ENCODE data around the gene ANP32E. TPM values are rescaled to one million over a fixed set of nuclear protein-coding genes. Genes with fewer than 3 reads are reported as not detected.
"Not testable (repeated sequence)": the region's sequence is repeated elsewhere in the genome, so short reads cannot be mapped to it uniquely, and the experiment has no call there.

The ANP32E gene
- total and polyA plus RNA-seq, 9 donors = 16.3 to 43.8 (median 29.7) TPM

DNA sequence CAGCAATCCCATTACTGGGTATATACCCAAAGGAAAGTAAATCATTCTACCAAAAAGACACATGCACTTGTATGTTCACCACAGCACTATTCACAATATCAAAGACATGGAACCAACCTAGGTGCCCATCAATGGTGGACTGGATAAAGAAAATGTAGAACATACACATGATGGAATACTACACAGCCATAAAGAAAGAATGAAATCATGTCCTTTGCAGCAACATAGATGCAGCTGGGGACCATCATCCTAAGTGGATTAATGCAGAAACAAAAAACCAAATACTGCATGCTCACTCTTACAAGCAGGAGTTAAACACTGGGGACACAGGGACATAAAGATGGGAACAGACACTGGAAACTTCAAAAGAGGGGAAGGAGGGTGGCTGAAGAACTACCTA lies 8.7 kb downstream of the ANP32E start:
- H3K36me3 ChIP-seq = no peaks in the 10 kb centered on the region

DNA sequence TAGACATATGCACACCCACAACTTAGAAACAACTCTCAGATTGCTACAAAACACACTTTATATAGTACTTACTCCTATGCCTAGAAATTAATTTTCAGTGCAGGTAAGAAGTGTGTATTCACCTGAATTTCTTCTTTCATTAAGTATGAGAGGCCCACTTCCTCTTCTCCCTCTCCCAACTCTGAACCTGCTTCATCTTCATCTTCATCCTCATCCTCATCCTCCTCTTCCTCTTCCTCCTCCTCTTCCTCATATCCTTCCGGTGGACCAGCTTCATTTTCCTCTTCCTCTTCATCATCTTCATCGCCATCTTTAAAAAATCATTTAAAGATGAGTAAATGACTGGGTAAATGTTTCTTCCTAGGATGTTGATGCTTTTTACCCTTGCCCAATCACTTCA lies 9.4 kb downstream of the ANP32E start:
- no peaks in the 10 kb centered on the region for H3K27me3 ChIP-seq
- intact Hi-C loops (cut with DNase I) = no loop called here
- no peaks in the 10 kb centered on the region for H3K36me3 ChIP-seq
- 85 to 96% (median 88%) methylated on average over 2 of the region's 2 CpGs for WGBS, 3 donors
- no peak overlapping the region for H3K4me3 ChIP-seq
- DNase-seq = no peak
- H3K27ac ChIP-seq = no peak overlapping the region
- no peaks in the 10 kb centered on the region for H3K9me3 ChIP-seq
- no peak for TF ChIP-seq POLR2A (IDR thresholded peaks at IDR 0.05)
- TF ChIP-seq EP300 (IDR thresholded peaks at IDR 0.05) = no peak
- TF ChIP-seq, protein P1, sequence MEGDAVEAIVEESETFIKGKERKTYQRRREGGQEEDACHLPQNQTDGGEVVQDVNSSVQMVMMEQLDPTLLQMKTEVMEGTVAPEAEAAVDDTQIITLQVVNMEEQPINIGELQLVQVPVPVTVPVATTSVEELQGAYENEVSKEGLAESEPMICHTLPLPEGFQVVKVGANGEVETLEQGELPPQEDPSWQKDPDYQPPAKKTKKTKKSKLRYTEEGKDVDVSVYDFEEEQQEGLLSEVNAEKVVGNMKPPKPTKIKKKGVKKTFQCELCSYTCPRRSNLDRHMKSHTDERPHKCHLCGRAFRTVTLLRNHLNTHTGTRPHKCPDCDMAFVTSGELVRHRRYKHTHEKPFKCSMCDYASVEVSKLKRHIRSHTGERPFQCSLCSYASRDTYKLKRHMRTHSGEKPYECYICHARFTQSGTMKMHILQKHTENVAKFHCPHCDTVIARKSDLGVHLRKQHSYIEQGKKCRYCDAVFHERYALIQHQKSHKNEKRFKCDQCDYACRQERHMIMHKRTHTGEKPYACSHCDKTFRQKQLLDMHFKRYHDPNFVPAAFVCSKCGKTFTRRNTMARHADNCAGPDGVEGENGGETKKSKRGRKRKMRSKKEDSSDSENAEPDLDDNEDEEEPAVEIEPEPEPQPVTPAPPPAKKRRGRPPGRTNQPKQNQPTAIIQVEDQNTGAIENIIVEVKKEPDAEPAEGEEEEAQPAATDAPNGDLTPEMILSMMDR (IDR thresholded peaks at IDR 0.05) = no peak
- H3K4me1 ChIP-seq (ENCODE audit: insufficient read depth) = no peaks in the 10 kb centered on the region

More for the DNA sequence above, 8.7 kb downstream of the ANP32E start:
- Histone ChIP-seq H3K4me3 (no peak overlapping the region), H3K27me3 (no peaks in the 10 kb centered on the region), H3K27ac (no peak overlapping the region), H3K4me1 (ENCODE audit: insufficient read depth) (no peaks in the 10 kb centered on the region), H3K9me3 (no peaks in the 10 kb centered on the region)
- no peak for DNase-seq
- intact Hi-C loops (cut with DNase I) = no loop called here
- TF ChIP-seq, protein P1 (IDR thresholded peaks at IDR 0.05) = no peak
- TF ChIP-seq EP300 (IDR thresholded peaks at IDR 0.05) (no peak), POLR2A (IDR thresholded peaks at IDR 0.05) (no peak)

DNA sequence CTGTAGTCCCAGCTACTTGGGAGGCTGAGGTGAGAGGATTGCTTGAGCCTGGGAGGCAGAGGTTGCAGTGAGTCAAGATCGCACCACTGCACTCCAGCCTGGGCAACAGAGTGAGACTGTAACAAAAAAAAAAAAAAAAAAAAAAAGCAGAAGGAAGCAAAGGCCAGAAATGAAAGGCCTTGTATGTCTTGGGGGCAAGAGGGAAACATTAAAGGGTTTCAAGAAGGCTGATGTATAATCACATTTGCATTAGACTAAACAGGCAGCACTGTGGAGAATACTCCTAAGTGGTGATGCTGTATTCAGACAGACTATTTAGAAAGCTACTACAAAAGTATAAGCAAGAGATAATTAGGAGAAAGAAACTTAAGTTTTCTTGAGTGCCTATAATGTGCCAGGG lies 10.4 kb downstream of the ANP32E start:
- no peak overlapping the region for H3K27ac ChIP-seq
- H3K4me3 ChIP-seq = no peak overlapping the region
- no peaks in the 10 kb centered on the region for H3K36me3 ChIP-seq
- intact Hi-C loops (cut with DNase I) = no loop called here
- WGBS, 3 donors = 93 to 100% (median 100%) methylated on average over 1 of the region's 1 CpG
- H3K4me1 ChIP-seq (ENCODE audit: insufficient read depth) = no peaks in the 10 kb centered on the region
- H3K9me3 ChIP-seq = no peaks in the 10 kb centered on the region
- no peak for TF ChIP-seq EP300 (IDR thresholded peaks at IDR 0.05)
- no peak for TF ChIP-seq POLR2A (IDR thresholded peaks at IDR 0.05)
- TF ChIP-seq, protein P1 (IDR thresholded peaks at IDR 0.05) = no peak
- no peaks in the 10 kb centered on the region for H3K27me3 ChIP-seq
- DNase-seq = no peak

DNA sequence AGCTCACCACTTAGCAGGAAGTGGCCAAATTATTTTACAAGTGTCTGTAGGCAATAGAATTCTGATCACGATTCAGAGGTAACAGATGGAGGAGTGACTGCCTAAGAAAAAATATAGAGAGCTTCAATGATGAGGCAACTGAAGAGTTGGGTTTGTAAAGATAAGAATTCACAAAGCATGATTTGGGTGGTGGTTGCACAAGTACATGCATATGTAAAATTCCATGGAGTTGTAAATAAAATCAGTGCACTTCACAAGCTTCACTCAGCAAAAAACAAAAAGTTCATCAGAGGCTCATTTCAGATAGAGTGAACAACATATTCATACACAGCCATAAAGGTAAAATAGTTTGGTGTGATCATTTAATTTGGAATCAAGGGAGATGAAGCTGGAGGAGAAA lies 10.9 kb downstream of the ANP32E start:
- intact Hi-C loops (cut with DNase I) = no loop called here
- H3K4me3 ChIP-seq = no peak overlapping the region
- no peaks in the 10 kb centered on the region for H3K27me3 ChIP-seq
- H3K27ac ChIP-seq = no peak overlapping the region
- no peaks in the 10 kb centered on the region for H3K36me3 ChIP-seq
- H3K4me1 ChIP-seq (ENCODE audit: insufficient read depth) = no peaks in the 10 kb centered on the region
- H3K9me3 ChIP-seq = no peaks in the 10 kb centered on the region
- TF ChIP-seq EP300 (IDR thresholded peaks at IDR 0.05) = no peak
- TF ChIP-seq, protein P1 (IDR thresholded peaks at IDR 0.05) = no peak
- TF ChIP-seq POLR2A (IDR thresholded peaks at IDR 0.05) = no peak
- 90 to 95% (median 93%) methylated on average over 1 of the region's 1 CpG for WGBS, 3 donors
- no peak for DNase-seq

DNA sequence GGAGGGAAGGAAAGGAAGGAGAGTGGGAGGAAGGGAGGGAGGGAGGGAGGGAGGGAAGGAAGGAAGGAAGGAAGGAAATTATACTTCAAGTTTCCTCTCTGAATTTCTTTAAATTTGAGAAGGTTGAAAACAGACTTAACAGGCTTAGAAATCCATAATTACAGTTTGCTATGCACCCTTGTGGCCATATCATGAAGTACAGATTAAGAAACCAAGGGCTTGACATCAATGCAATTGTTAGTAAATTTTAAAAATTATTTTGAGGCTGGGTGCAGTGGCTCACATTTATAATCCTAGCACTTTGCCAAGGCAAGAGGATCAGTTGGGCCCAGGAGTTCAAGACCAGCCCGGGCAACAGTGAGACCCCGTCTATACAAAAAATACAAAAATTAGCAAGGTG lies 14.4 kb downstream of the ANP32E start:
- TF ChIP-seq EP300 (IDR thresholded peaks at IDR 0.05) (no peak), POLR2A (IDR thresholded peaks at IDR 0.05) (no peak)
- TF ChIP-seq, protein P1 (IDR thresholded peaks at IDR 0.05) = no peak
- no peaks in the 10 kb centered on the region for H3K36me3 ChIP-seq
- H3K4me3 ChIP-seq = no peak overlapping the region
- H3K4me1 ChIP-seq (ENCODE audit: insufficient read depth) = no peaks in the 10 kb centered on the region
- no peak overlapping the region for H3K27ac ChIP-seq
- 81 to 89% (median 83%) methylated on average over 2 of the region's 2 CpGs for WGBS, 3 donors
- H3K9me3 ChIP-seq = no peaks in the 10 kb centered on the region
- DNase-seq = no peak
- H3K27me3 ChIP-seq = no peaks in the 10 kb centered on the region
- intact Hi-C loops (cut with DNase I) = no loop called here

DNA sequence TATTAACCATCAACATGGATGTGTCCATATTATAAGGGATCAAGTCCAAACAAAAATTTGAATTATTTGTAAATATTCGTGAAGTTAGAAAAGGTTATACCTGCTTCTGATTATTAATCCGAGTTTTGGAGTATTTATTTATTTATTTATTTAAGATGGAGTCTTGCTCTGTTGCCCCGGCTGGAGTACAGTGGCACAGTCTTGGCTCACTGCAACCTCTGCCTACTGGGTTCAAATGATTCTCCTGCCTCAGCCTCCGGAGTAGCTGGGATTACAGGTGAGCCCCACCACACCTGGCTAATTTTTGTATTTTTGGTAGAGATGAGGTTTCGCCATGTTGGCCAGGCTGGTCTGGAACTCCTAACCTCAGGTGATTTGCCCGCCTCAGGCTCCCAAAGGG lies 20.1 kb downstream of the ANP32E start:
- not testable (repeated sequence) for H3K4me1 ChIP-seq (ENCODE audit: insufficient read depth); DNase-seq

DNA sequence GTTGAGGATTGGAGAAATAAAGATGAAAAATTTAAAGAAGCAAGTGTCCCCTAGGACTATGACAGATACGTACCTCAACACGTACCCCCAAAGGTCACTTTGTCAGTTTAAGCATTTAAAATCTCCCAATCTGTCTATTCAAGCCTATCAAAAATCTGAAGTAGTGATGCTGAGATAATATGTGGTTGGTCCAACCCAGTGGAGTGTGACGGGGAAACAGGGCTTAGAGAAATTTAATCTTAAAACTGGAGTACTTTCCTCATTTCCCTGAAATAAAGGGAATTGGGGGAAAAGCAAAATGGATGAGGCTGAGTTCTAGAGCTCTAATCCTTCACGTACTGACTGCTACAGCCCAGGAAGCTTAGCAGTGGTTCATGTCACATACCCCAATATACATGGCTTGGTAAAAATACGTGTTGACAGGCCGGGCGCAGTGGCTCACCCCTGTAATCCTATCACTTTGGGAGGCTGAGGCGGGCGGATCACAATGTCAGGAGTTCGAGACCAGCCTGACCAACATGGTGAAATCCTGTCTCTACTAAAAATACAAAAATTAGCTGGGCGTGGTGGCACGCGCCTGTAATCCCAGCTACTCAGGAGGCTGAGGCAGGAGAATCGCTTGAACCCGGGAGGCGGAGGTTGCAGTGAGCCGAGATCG lies 21.7 kb downstream of the ANP32E start:
- peak overlapping the region; percentile 17 to 77 for H3K27ac ChIP-seq
- H3K9me3 ChIP-seq = not testable (repeated sequence)

More for the DNA sequence above, 20.1 kb downstream of the ANP32E start:
- H3K27ac ChIP-seq; intact Hi-C loops (cut with DNase I); H3K27me3 ChIP-seq; H3K36me3 ChIP-seq; H3K4me3 ChIP-seq; H3K9me3 ChIP-seq: not testable (repeated sequence)
- WGBS, 3 donors = 90 to 92% (median 91%) methylated on average over 6 of the region's 6 CpGs

More for the DNA sequence above, 21.7 kb downstream of the ANP32E start:
- DNase-seq; H3K27me3 ChIP-seq; H3K4me1 ChIP-seq (ENCODE audit: insufficient read depth); H3K36me3 ChIP-seq; intact Hi-C loops (cut with DNase I): not testable (repeated sequence)
- WGBS, 3 donors = 64 to 77% (median 69%) methylated on average over 17 to 18 of the region's 18 CpGs
- H3K4me3 ChIP-seq = peak overlapping the region; percentile 50

All from ovary (tissue), 9 donors.